GM12865 (cell line): ENCODE results near the gene GPRASP2.

Source experiments
- DNase-seq: peaks from one replicate; pipeline ENCODE4 v3.0.0; 2010; ENCODE audit warnings: low read depth
- H3K4me3 ChIP-seq: 2 replicates; pipeline ENCODE4 v1.5.1; 2011; ENCODE audit warnings: mild to moderate bottlenecking, low read depth, low read length, control low read depth
- TF ChIP-seq, protein P1 (sequence below): IDR thresholded peaks from 2 replicates; pipeline ENCODE4 v1.5.1; 2011; ENCODE audit warnings: low read length, control low read depth, low read depth, inconsistent platforms; ENCODE audit not compliant: insufficient read depth; ENCODE audit errors: missing control alignments

The GPRASP2 gene

DNA sequence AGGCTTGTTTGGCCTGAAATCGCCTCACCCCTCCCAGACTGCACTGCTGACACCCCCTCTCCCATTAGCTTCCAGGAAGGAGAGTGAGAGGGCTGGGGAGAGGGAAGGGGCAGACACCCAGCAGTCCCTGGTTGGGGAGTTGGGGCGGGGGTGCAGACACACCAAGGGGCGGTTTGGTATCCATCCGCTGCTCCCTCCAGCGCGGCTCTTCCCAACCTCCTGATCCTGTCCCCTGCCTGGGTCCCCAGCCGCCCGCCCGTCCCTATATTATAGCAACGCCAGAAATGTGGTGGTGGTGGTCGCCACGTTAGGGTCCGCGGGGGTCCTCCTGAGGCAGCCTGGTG, 33.2 kb downstream of the GPRASP2 start:
- TF ChIP-seq, protein P1, sequence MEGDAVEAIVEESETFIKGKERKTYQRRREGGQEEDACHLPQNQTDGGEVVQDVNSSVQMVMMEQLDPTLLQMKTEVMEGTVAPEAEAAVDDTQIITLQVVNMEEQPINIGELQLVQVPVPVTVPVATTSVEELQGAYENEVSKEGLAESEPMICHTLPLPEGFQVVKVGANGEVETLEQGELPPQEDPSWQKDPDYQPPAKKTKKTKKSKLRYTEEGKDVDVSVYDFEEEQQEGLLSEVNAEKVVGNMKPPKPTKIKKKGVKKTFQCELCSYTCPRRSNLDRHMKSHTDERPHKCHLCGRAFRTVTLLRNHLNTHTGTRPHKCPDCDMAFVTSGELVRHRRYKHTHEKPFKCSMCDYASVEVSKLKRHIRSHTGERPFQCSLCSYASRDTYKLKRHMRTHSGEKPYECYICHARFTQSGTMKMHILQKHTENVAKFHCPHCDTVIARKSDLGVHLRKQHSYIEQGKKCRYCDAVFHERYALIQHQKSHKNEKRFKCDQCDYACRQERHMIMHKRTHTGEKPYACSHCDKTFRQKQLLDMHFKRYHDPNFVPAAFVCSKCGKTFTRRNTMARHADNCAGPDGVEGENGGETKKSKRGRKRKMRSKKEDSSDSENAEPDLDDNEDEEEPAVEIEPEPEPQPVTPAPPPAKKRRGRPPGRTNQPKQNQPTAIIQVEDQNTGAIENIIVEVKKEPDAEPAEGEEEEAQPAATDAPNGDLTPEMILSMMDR: no peak
- no peak for DNase-seq
- H3K4me3 ChIP-seq: no peak overlapping the region

DNA sequence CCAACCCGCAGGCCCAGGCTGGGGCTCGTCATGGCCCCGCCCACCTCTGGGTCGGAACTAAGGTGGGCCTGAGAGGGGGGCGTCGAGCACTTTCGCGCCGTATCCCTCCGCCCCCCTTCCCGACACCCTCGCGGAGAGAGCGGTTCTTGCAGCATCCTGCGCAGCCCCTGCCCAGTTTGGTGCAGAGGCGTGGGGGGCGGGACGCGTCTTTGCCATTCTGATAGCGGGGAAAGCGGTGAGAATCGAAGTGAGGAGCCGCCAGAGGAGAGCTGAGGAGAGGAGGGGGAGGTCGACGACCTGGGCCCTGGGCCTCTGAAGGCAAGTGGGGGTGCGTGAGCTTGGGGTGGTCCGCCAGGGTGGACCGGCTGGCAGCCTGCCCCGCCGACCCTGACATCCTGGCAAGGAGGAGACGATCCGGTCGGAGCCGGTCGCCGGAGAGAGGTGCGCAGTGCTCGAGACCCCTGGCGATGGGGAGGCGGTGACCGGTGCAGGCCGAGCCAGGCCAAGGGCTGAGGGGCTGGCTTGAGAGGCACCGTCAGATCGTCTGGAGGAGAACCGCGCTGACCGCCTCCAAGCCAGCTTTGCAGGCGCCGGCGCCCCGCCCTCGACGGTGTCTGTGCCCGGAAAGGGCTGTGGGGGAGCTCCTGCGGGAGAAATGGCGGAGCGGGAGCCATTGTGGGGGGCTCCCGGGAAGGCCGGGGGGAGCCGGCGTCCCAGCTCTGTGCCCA, 33.8 kb downstream of the GPRASP2 start:
- DNase-seq: no peak
- no peak overlapping the region for H3K4me3 ChIP-seq
- TF ChIP-seq, protein P1: no peak

DNA sequence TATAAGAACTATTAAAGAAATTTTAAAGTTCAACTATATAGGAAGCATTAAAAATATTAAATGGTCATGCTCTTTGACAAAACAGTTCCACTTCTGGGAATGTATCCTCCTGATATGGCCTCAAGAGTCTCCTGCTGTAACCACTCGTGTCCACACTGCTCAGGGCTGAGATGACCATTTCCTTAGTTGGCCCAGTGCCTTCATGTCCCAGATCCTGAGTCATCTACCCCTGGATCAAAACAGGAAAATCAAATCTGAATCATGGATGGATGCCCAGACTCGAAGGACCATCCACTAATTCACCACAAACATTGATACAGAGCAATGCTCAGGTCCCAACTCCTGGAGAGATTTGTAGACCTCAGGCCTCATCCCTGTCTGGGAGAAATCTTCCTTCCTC, 53.0 kb downstream of the GPRASP2 start:
- DNase-seq: no peak
- TF ChIP-seq, protein P1: no peak

DNA sequence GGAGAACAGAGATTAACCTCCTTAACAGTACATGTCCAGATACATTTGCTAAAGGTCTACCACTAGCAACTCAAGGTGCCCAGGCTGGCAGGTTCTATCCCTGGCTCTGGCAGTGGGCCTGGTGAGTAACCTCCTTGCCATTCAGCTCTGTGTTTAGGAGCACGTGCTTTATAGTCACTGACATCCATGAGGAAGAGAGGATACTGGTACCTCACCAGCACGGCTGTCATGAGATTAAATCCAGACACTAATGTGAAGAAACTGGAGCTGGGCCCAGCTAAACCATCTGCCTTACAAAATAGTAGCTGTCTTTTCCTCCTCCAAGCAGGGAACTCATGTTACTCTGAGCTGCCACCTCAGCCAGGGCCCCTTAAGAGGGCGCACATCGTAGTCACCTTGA, 53.6 kb downstream of the GPRASP2 start:
- TF ChIP-seq, protein P1: no peak

More for the DNA sequence above, 53.0 kb downstream of the GPRASP2 start:
- no peak overlapping the region for H3K4me3 ChIP-seq

DNA sequence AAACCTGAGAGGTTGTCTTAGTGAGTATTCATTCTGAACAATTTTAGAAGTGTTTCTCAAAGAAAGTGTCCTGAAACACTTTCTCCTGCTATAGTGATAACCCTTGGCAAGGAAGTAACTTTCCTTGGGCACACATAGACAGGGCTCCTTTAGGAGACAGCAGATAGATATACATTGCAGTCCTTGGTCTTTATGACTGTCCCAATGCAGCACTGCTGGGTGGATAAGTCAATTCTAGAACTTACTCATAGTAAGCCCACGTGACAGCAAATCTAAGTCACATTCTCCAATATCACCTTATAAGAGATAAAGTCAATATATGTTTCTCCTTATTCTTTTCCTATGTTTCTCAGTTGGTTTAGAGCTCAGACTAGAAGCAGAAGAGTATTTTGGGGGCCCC, 55.0 kb downstream of the GPRASP2 start:
- no peak for DNase-seq

More for the DNA sequence above, 53.6 kb downstream of the GPRASP2 start:
- no peak for DNase-seq
- no peak overlapping the region for H3K4me3 ChIP-seq

More for the DNA sequence above, 55.0 kb downstream of the GPRASP2 start:
- H3K4me3 ChIP-seq: no peak overlapping the region
- TF ChIP-seq, protein P1: no peak
